Endothelial cell of hepatic sinusoid (primary cell): ENCODE results near the gene INAVA.
"Not testable (repeated sequence)": the region's sequence is repeated elsewhere in the genome, so short reads cannot be mapped to it uniquely, and the experiment has no call there.

Source experiments
- in situ Hi-C: cut with HindIII; loops from 2 replicates; pipeline ENCODE4 v1.10.0; 2017; ENCODE audit warnings: low sequenced_read_pairs

INAVA gene

DNA sequence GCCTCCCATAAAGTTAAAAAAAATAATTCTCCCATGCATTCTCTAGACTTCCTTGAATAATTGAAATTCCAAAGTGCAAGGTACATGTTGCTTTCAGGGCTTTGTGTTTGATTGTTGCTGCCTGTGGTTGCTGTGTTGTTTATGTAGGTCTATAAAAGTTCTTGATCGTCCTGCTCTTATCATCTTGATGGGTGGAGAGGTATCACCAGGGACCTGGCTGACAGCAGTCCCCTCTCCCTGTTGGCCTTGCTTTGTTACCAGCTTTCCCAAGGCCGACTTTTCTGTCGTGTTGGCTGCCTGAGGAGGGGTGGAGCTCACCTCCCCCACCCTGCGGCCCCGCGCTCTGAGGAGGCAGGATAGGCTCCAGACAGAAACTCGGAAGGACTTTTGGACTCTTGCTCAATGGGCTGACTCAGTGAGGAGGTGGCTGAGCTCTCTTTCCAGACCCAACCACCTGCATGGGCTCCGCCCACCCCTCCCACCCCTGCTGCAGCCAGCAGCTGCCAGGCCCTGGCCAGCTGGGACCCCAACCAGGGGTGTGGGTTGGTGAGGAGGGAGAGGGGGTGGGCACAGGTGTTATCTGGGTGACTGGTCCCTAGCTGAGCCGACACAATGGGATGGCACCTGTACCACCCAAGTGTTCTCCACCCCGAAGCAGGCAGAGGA lies 2.0 kb downstream of the INAVA start:
- in situ Hi-C loops: no loop called here

DNA sequence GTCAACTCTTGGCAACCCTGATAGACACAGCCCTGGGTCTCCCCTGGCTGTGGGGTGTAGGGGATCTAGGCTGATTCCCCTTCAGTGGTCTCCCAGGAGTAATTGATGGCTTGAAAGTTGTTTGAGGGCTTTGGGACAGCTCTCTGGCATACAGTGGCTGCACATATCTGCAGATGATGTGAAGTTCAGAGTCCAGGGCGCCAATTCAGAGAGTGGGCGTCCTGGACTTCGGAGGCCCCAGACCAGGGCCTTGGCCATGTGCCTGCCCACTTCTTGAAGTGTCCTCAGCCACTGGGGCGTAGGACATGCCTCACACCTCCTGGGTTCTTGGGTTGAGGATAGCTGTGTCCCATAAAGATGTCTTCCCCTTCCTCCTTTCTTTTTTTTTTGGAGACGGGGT lies 2.6 kb downstream of the INAVA start:
- in situ Hi-C loops: no loop called here

DNA sequence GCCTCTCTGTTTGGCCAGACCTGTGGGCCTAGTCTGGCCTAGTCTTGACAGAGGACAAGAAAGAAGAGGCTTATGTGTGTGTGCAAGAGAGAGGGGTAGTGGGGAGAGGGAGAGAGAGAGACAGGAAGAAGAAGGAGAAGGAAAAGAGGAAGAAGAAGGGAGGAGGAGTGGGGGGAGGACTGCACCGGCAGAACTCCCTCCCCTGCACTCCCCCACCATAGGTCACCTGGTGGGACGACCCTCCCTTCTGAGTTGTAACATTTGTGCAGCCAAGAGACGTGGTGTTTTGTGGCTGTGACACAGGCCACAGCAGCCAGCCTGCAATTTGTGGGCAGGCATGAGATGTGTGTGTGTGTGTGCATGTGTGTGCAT lies 4.3 kb downstream of the INAVA start:
- in situ Hi-C loops: no loop called here

DNA sequence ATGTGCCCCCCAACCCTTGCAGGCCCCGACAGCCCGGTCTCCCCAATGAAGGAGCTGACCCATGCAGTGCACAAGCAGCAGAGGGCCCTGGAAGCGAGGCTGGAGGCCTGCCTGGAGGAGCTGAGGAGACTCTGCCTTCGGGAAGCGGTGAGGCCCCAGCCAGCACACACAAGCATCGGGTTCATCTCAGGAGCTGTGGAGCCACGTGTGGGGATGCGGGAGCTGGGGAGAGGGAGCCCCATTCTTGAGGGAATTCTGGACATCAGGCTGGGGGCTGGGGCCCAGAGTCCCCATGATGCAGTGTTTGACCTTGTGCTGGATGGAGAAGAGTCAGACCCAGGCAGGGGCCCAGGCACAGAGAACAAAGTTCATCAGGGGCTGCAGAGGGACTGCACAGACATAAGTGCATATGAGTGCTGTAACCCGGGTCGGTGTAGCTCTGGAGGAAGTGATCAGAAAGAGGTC lies 4.8 kb downstream of the INAVA start:
- in situ Hi-C loops: no loop called here

DNA sequence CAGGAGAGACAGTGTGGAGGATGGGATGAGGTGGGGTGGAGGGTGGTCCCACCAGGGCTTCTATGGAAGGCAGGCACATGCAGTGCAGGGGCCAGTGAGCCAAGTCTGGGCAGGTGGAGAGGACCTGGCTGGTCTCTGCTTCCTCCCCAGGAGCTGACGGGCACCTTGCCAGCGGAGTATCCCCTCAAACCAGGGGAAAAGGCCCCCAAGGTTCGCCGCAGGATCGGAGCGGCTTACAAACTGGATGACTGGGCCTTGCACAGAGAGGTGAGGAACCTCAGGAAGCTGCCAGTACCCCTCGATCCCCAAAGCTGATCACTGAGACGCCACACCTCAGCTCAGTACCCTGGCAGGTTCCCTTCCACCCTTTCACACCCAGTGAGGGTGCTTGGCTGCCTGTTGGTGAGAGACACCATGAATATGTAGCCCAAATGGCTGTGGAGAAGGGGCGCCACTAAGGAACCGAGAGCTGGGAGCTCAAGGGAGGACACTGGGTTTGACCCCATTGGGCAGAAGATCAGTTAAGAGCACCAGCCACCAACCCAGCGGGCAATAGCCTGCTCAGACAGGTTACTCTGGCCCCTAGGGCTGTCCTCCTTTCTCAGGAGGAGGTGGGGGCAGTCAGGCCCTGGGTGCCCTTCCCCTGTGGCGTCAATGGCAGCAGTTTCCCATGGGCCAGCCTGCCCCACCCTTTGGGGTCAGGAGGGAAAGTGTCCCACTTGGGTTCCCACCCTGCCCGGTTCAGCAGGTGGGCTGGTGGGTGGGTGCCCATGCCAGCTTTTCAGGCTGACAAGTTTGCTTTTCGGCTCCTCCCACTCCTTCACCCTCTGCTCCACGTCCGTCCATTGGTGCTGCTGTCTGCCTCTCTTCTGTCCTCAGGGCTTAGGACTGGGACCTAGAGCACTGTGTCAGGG lies 5.5 kb downstream of the INAVA start:
- in situ Hi-C loops: no loop called here

DNA sequence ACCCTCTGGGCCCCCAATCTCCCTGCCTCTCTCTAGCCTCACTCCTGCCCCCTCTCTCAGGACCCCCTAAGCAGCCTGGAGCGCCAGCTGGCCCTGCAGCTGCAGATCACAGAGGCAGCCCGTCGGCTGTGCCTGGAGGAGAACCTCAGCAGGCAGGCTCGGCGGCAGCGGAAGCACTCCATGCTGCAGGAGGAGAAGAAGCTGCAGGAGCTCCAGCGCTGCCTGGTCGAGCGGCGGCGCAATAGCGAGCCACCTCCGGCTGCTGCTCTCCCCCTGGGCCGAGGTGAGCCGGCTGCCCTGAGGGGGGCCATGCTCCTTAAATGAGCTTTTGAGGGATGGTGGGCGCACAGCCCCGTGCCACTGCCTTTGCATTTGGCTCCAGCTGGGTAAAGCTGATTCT lies 6.2 kb downstream of the INAVA start:
- in situ Hi-C loops: no loop called here

DNA sequence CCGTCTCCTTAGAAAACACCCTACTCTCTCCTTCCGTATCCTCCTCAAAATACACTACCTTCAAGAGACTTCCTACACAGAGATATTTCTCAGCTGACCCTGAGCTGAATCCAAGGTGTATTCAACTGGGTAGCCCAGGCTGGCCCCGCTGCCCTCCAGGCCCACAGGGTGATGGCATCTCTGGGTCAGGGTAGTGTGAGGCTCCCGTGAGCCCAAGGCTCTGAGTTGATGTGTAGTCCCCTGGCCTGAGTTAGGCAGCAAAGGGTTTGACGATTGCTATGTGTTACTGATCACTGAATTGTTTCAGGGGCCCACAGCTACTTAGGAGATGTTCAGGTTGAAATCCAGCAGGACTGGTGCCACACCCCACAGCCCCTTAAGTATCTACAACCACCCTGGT lies 6.7 kb downstream of the INAVA start:
- in situ Hi-C loops: no loop called here

DNA sequence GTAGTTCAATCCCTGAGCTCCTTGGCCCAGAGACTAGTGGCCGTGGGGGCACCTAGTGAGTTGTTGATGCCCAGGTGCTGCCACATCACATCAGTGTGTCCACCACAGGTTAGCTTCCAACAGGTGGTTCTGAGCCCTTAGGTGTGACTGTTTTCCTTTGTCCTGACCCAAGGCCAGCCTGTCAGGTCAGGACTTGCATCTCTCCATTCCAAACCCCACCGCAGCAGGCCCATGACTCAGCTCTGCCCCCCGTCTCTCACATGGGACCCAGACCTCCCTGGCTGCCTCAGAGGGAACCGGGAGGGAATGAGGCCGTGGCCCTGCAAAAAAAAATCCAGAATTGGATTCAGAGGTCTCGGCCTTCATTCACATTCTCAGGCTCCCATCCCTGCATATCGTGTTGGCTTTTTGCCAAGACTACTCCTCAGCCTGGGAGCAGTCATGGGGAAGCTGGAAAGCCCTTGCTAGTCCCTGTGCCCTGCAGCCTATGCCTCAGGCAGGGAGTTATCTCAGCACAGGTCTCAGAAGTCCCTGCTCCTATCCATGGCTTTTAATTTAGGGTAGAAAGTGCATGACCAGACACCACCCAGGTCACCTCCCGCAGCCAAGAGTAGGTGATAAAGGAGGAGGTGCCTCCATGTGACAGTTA lies 7.2 kb downstream of the INAVA start:
- in situ Hi-C loops: no loop called here

DNA sequence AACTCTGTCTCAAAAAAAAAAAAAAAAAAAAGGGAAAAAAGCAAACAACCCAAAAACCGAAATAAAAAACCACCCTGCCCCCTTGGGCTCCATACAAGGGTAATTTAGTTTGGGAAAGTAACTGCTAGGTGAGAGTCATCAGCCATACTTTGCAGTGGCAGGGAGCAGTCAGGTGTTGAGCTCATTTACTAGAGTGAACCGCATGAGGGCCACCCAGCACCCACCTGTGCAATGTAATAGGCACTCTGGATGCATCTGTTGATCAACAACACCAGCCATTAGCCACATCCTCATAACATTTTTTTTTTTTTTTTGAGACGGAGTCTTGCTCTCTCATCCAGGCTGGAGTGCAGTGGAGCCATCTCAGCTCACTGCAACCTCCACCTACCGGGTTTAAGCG lies 9.1 kb downstream of the INAVA start:
- in situ Hi-C loops: no loop called here

DNA sequence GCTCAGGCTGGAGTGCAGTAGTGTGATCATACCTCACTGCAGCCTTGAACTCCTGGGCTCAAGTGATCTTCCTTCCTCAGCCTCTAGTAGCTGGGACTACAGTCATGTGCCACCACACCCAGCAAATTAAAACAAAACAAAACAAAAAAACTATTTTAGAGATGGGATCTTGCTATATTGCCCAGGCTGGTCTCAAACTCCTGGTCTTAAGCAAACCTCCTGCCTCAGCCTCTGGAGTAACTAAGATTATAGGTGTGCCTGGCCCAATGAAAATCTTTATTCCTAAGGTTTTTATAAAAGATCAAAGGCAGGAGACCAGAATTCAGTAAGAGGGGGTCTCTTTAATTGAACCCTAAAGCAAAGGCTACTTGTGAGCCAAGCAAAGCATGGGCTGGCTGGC lies 10.1 kb downstream of the INAVA start:
- in situ Hi-C loops: no loop called here

DNA sequence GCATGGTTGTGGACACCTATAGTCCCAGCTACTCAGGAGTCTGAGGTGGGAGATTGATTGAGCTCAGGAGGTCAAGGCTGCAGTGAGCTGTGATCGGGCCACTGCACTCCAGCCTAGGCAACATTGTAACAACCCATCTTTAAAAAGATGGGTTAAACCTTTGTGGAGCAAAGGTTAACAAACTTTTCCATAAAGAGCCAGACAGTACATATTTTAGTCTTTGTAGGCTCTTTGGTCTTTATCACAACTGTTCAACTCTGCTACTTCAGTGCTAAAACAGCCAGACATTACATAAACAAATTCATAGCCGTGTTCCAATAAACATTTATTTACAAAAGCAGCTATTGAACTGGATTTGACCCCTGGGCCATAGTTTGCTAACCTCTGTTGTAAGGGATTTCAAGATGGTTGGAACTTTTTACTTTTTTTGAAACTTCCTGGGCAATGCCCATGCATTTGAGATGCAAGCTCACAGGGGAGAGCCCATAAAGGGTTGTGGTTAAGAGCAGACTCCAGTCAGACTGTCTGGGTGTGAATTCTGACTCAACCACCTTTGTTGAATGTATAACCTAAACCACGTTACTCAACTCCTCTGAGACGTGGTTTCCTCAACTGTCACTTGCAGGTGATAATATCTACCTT lies 10.8 kb downstream of the INAVA start:
- in situ Hi-C loops: no loop called here

DNA sequence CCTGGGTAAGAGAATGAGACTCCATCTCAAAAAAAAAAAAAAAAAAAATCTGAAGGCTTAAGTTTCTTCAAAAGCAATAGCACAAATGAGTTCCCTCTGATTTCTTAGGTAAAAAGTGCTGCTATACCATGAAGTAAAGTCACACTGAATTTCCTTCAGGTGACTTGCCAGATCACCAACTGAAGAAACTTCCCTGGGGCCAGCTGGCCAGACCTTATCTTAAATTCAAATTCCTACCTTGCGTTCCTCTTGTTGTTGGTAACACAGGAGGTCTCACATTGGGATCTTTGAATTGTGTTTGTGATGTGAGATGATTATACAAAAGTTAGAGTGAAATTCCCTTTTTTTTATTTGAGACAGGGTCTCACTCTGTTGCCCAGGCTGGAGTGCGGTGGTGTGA lies 11.8 kb downstream of the INAVA start:
- in situ Hi-C loops: no loop called here

DNA sequence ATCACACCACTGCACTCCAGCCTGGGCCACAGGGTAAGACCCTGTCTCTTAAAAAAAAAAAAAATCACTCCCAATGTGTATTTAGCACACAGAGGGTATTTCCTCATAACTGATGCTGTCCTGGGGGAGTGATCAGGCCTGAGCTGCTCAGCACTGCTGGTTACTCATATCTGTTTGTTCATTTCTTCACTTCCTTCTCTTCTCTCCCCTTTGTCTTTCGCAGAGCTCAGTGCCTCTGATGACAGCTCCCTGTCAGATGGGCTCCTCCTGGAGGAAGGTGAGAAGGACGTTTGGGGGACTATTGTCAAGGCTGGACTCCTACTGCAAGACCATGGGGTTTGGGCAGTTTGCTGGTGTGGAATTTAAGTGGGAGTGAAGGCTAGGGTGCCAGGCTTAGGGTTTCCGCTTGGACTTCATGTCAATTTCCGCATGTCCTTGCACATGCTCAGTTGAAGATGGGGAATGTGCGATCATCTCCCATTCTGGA lies 13.0 kb downstream of the INAVA start:
- in situ Hi-C loops: no loop called here

DNA sequence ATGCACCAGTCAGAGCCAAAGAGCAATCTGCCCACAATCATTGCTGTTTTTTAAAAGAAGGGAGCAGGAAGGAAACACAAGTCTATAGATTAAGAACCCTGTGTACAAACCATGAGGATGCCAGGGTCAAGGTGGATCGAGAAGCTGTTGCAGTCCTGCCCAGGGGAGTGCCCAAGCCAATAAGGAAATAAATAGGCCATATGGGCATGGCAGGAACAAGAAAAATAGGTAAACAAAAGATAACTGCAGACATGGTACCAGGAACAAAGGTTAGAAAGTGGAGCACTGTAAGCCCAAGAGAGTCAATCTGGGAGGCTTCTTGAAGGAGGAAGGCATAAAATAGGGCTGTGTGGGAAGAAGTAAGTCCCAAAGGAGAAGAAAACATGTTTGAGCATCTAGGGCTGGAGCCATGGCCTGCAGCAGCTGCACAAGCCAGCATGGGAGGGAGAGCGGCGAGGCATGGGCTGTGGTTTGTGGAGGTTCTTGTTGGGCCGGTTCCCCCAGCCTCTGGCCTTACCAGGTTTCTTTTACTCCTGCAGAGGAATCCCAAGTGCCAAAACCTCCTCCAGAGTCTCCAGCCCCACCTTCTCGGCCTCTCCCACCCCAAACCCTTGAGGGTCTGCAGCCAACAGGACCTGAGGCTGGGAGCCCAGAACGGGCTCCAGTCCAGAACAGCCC lies 13.6 kb downstream of the INAVA start:
- in situ Hi-C loops: no loop called here

DNA sequence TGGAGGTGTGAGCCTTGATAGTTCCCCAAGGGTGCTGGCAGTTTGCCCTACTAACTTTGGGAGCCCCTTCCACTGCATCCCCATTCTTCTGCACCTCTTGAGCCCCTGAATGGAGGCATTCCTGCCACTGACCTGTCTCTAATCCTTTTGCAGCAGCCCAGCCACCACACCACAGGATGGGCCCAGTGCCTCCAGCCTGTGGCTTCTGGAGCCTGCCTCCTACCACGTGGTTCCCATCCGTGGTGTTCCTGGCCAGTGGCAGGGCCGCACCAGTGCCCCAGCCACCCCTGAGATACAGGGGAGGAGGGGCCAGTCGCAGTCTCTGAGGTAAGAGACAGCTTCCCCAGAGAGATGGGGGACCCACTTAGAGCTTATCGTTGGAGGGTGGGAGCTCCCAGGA lies 14.4 kb downstream of the INAVA start:
- in situ Hi-C loops: no loop called here

DNA sequence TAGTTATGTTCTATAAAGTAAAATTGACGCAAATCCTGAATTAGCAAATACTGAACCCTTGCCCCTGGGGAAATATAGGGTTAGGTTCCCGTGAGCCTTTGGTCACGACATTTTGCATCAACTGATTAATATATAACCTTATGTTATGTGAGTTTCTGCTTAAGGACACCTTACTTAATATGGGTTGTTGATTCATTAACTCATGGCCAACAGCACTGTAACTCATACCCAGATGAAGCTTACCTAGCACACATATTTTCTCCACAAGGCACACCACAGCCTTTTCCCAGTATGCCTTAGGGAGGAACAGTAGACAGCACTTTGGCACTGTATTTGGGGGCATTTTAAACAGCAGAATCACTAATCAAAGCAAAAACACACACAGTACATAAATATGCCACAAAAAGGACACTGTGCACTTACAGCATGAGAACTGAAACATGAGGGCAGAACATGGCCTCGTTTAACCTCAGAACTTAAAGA lies 15.1 kb downstream of the INAVA start:
- in situ Hi-C loops: no loop called here

DNA sequence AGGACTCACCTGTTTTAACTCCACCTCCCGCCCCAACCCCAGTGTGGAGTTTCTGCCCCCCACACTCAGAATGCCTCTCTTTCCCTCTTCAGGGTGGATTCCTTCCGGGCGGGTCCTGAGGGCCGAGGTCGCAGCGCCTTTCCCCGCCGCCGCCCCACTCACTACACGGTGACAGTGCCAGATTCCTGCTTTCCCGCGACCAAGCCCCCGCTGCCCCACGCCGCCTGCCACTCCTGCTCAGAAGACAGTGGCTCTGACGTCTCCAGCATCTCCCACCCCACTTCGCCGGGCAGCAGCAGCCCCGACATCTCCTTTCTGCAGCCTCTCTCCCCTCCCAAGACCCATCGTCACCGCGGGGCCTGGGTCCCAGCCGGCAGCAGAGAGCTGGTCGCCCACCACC lies 16.7 kb downstream of the INAVA start:
- in situ Hi-C loops: no loop called here

DNA sequence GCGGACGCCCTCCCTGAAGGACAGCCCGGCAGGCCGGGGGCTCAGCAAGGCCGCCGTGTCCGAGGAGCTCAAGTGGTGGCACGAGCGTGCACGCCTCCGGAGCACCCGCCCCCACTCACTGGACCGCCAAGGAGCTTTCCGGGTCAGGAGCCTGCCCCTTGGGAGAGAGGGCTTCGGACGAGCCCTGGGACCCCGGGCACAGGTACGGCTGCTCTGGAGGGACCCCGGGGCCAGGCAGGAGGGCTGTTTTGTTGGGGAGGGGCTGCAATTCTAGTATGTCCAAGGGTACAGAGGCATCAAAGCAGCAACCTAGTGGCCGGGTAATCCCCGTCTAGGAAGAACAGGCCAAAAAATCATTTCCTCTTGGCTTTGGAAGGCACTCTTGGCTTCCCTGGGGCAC lies 17.2 kb downstream of the INAVA start:
- in situ Hi-C loops: not testable (repeated sequence)

DNA sequence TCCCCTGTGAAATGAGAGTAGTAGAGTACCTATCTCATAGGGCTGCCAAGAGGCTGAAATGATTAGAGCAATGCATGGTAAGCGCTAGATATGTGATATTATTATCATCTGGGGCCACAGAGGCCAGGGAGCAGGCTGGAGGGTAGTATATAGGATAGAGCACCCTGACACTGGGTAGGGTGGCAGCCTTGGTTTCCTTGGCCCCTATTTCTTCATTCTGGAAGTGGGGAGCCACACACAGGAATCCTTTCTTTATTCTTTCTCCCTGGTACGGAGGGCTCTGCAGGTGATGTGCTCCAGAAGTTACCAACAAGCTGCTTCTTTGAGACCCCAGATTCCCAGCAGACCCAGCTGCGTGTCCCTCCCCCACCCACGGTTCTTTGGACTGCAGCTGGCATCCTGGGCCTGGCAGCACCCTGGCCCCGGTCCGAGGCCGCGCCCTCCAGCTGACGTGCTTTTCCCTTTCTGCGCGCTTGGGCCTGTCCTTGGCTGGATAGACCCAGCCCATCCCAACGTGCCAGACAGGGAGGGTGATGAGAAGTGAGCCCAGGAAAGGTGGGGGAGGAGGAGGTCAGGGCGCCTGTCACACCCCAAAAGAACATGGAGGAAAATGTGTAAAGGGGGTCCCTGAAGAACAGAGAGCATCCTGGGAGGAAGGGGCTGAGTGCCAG lies 18.2 kb downstream of the INAVA start:
- in situ Hi-C loops: no loop called here

DNA sequence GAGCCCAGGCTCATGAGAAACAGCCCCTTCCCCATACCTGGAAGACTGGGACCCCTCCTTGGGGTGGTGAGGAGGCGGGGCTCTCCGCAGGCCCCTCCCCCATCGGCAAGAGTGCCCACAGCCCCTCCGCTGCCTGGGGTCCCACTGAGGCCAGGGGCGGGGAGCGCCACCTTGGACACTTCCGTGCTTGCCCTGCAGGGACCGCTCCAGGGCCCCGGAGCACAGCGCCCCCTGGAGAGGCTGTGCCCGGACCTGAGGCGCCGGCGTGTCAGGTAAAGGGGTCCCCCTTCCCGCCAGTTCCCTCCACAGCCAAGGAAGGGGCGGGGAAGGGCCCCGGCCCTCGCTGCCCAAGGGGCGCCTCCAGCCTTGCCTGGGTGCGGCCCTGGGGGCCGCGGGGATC lies 21.5 kb downstream of the INAVA start:
- in situ Hi-C loops: no loop called here
